MM.1S (cell line): ENCODE measurements around the gene CEP290.

Experiments used
- DNase-seq: peaks from one replicate; pipeline ENCODE4 v3.0.0-alpha.2; 2015
- H2AFZ ChIP-seq: fragments of 300-600 bp; sonication (generic); 2 replicates; pipeline ENCODE4 v1.6.0; 2016; ENCODE audit warnings: antibody characterized with exemption, low read length
- H3F3A ChIP-seq: fragments of 300-600 bp; sonication (generic); 2 replicates; pipeline ENCODE4 v1.6.1; 2016; ENCODE audit warnings: mild to moderate bottlenecking, antibody characterized with exemption, low read length, moderate library complexity, mixed read lengths; ENCODE audit not compliant: insufficient read depth
- H3K27ac ChIP-seq: fragments of 300-600 bp; sonication (generic); 2 replicates; pipeline ENCODE4 v1.5.1; 2016; ENCODE audit warnings: mild to moderate bottlenecking, low read length
- H3K27me3 ChIP-seq: fragments of 300-600 bp; sonication (generic); replicated peaks from 2 replicates; pipeline ENCODE4 v1.6.0; 2016; ENCODE audit warnings: low read length; ENCODE audit not compliant: insufficient read depth
- H3K36me3 ChIP-seq: fragments of 300-600 bp; sonication (generic); replicated peaks from 2 replicates; pipeline ENCODE4 v1.6.1; 2016; ENCODE audit warnings: mild to moderate bottlenecking, low read length, mixed read lengths; ENCODE audit not compliant: insufficient read depth
- H3K4me1 ChIP-seq: fragments of 300-600 bp; sonication (generic); 2 replicates; pipeline ENCODE4 v1.6.1; 2016; ENCODE audit warnings: low read length, mixed read lengths
- H3K4me2 ChIP-seq: fragments of 300-600 bp; sonication (generic); 2 replicates; pipeline ENCODE4 v1.6.0; 2016; ENCODE audit warnings: low read depth, low read length
- H3K4me3 ChIP-seq: fragments of 300-600 bp; sonication (generic); 2 replicates; pipeline ENCODE4 v1.5.1; 2016; ENCODE audit warnings: low read length, mixed read lengths
- H3K79me2 ChIP-seq: fragments of 300-600 bp; sonication (generic); 2 replicates; pipeline ENCODE4 v1.6.1; 2016; ENCODE audit warnings: mixed run types, low read length, mixed read lengths
- H3K9ac ChIP-seq: fragments of 300-600 bp; sonication (generic); 2 replicates; pipeline ENCODE4 v1.6.1; 2016; ENCODE audit warnings: low read length, mixed read lengths
- H3K9me2 ChIP-seq: fragments of 300-600 bp; sonication (generic); replicated peaks from 2 replicates; pipeline ENCODE4 v1.6.1; 2016; ENCODE audit warnings: mild to moderate bottlenecking, low read length, mixed read lengths; ENCODE audit not compliant: insufficient read depth
- H3K9me3 ChIP-seq: fragments of 300-600 bp; sonication (generic); replicated peaks from 2 replicates; pipeline ENCODE4 v1.6.1; 2016; ENCODE audit warnings: mild to moderate bottlenecking, low read length, mixed read lengths; ENCODE audit not compliant: insufficient read depth
- H4K20me1 ChIP-seq: fragments of 300-600 bp; sonication (generic); 2 replicates; pipeline ENCODE4 v1.6.1; 2016; ENCODE audit warnings: mild to moderate bottlenecking, low read length, moderate library complexity, mixed read lengths; ENCODE audit not compliant: insufficient read depth
- CTCF ChIP-seq: fragments of 300-600 bp; sonication (generic); IDR thresholded peaks from 2 replicates; pipeline ENCODE4 v1.5.1; 2016; ENCODE audit warnings: antibody characterized with exemption, low read length, mixed read lengths
- EZH2 ChIP-seq: fragments of 300-600 bp; sonication (generic); optimal IDR thresholded peaks from 2 replicates; pipeline ENCODE3; 2017; ENCODE audit warnings: low read depth, mild to moderate bottlenecking, antibody characterized with exemption, low read length, mixed read lengths
- EZH2phosphoT487 ChIP-seq: fragments of 300-600 bp; sonication (generic); IDR thresholded peaks from 2 replicates; pipeline ENCODE4 v1.6.1; 2018; ENCODE audit warnings: antibody characterized with exemption, low read length

The CEP290 gene

DNA sequence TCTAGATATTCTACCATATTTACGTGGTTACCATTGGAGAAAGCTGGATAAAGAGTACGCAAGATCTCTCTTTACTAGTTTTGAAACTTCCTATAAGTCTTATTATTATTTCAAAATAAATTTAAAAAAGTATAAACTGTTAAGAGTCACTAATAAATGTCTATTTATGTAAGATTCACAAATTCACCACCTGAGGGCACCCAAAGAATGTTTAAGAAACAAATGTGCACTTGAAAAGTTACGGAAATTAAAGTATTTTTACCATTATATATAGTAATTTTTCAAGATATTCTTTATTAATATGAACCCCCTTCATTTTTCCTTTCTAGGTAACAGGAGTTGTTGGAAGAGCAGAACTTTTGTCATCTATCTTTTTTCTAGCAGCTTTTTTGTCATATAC, 12.1 kb upstream of the CEP290 start:
- Histone ChIP-seq H3K79me2 (peaks cover 9% of the 10 kb centered on the region; the same call in 1 of the 2 replicates), H3K4me1 (no peaks in the 10 kb centered on the region), H3F3A (no peaks in the 10 kb centered on the region), H3K9me2 (no peaks in the 10 kb centered on the region), H4K20me1 (no peaks in the 10 kb centered on the region; the same call in 1 of the 2 replicates), H3K27me3 (no peaks in the 10 kb centered on the region), H3K36me3 (no peaks in the 10 kb centered on the region; the same call in 1 of the 2 replicates), H2AFZ (no peak overlapping the region), H3K4me2 (no peak overlapping the region), H3K9me3 (no peaks in the 10 kb centered on the region), H3K4me3 (no peak overlapping the region), H3K27ac (no peak overlapping the region), H3K9ac (no peak overlapping the region)
- TF ChIP-seq CTCF (peak; percentile 7; the same call in 1 of the 2 replicates), EZH2 (no peak), EZH2phosphoT487 (no peak)
- peak; percentile 23 for DNase-seq

GRCh38 chr12:88150063-88150462, 8.2 kb upstream of the CEP290 start:
- Histone ChIP-seq H3K36me3 (no peaks in the 10 kb centered on the region; the same call in 1 of the 2 replicates), H3K9me2 (no peaks in the 10 kb centered on the region), H3K27me3 (no peaks in the 10 kb centered on the region), H3K4me3 (no peak overlapping the region), H3K4me1 (no peaks in the 10 kb centered on the region), H3K9ac (no peak overlapping the region), H3F3A (no peaks in the 10 kb centered on the region), H3K27ac (no peak overlapping the region), H4K20me1 (no peaks in the 10 kb centered on the region; the same call in 1 of the 2 replicates), H2AFZ (no peak overlapping the region), H3K9me3 (no peaks in the 10 kb centered on the region), H3K79me2 (peaks cover 28% of the 10 kb centered on the region), H3K4me2 (no peak overlapping the region)
- no peak for TF ChIP-seq EZH2phosphoT487
- no peak for TF ChIP-seq EZH2
- TF ChIP-seq CTCF = no peak
- DNase-seq = no peak

GRCh38 chr12:88145567-88146505, 3.9 kb upstream of the CEP290 start:
- Histone ChIP-seq H3K36me3 (no peaks in the 10 kb centered on the region), H3K4me1 (peaks cover 7% of the 10 kb centered on the region; the same call in 1 of the 2 replicates), H3K9ac (no peak overlapping the region), H3K79me2 (peaks cover 56% of the 10 kb centered on the region), H2AFZ (no peak overlapping the region), H3K27me3 (no peaks in the 10 kb centered on the region), H3K27ac (no peak overlapping the region), H3F3A (peaks cover 7% of the 10 kb centered on the region; the same call in 1 of the 2 replicates), H3K9me3 (no peaks in the 10 kb centered on the region), H3K4me2 (no peak overlapping the region), H3K4me3 (no peak overlapping the region), H4K20me1 (no peaks in the 10 kb centered on the region), H3K9me2 (no peaks in the 10 kb centered on the region)
- TF ChIP-seq CTCF (no peak), EZH2 (no peak), EZH2phosphoT487 (no peak)
- no peak for DNase-seq
